ENCODE measurements around the gene MECP2.
A peak's percentile ranks its signal among the peaks of the same experiment; 100 is the strongest.

MECP2 gene

DNA sequence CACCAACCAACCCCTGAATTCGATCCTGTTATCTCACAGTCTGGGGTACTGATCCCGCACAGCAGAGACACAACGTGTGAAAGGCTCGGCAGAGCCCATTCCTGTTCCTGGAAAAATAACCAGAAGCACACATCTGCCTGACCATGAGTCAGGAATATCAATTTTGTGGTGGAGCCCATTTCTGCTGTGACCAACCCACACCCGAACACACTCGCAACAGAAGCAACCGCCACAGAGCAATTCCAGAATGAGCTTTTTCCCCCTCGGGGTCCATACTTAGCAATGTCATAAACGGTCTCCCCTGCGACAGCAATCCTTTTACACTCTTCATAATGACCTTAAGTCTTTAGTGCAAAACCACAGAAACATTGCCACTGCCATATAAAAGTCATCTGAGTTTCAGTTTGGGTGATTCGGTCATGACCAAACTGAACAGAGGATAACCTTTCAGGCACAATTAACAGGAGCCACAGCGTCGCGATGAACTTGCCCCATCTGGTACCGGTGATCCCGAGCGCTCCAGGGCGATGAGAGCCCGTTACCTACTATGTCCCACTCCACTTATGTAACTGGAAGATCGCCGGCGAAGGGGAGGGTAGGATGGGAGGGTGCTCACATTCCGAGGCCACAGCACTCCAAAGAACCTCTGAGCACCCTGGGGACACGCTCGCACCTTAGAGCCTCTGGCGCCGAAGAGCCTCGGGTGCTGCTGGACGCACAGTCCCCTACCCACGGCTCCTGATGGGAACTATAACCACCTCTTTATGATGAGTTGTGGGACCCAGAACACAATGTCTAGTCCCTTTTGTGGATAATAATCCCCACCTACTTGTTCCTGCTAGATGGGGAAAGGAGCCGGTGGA, 1.1 kb downstream of the MECP2 start:
- H3K4me1 ChIP-seq: peaks cover 48% of the 10 kb centered on the region
- no peaks in the 10 kb centered on the region for H3K27me3 ChIP-seq (ENCODE audit: low read depth)
- DNase-seq (ENCODE audit: low spot score in 2 of 2): peak in 1 of 2 experiments; percentile 56
- H3K36me3 ChIP-seq (replicated peaks): 0 out of 2 replicates have a peak, but pooled peaks cover 6% of the 10 kb centered on the region
- peak overlapping the region; percentile 45 for H3K4me3 ChIP-seq
- no peaks in the 10 kb centered on the region for H3K9me3 ChIP-seq
- in situ Hi-C loops (cut with MboI; ENCODE audit: low sequenced_read_pairs): loop anchor here (25.0 kb wide), 1 partner anchor 441 kb away; the partner anchor contains the start of genes G6PD and IKBKG

- peaks cover 6% of the 10 kb centered on the region; the same call in 1 of the 2 replicates for H3K36me3 ChIP-seq (replicated peaks)
- no peaks in the 10 kb centered on the region for H3K27me3 ChIP-seq (ENCODE audit: low read depth)
- H3K9me3 ChIP-seq: no peaks in the 10 kb centered on the region
- no peak for DNase-seq (ENCODE audit: low spot score in 2 of 2)
- H3K4me3 ChIP-seq: peak overlapping the region; percentile 45
- in situ Hi-C loops (cut with MboI; ENCODE audit: low sequenced_read_pairs): loop anchor here (25.0 kb wide), 1 partner anchor 442 kb away; the partner anchor contains the start of genes G6PD and IKBKG
- peaks cover 60% of the 10 kb centered on the region for H3K4me1 ChIP-seq
Measured at GRCh38 chrX:154094833-154095232, 2.7 kb downstream of the MECP2 start.

- peaks cover 60% of the 10 kb centered on the region for H3K4me1 ChIP-seq
- no peaks in the 10 kb centered on the region for H3K9me3 ChIP-seq
- H3K27me3 ChIP-seq (ENCODE audit: low read depth): no peaks in the 10 kb centered on the region
- in situ Hi-C loops (cut with MboI; ENCODE audit: low sequenced_read_pairs): loop anchor here (25.0 kb wide), 1 partner anchor 443 kb away; the partner anchor contains the start of genes G6PD and IKBKG
- no peak for DNase-seq (ENCODE audit: low spot score in 2 of 2)
- H3K4me3 ChIP-seq: no peak overlapping the region
- H3K36me3 ChIP-seq (replicated peaks): peaks cover 14% of the 10 kb centered on the region
Measured at GRCh38 chrX:154093965-154094364, 3.6 kb downstream of the MECP2 start.

- Histone ChIP-seq H3K9me3 (no peaks in the 10 kb centered on the region), H3K27me3 (ENCODE audit: low read depth) (no peaks in the 10 kb centered on the region), H3K36me3 (replicated peaks) (peaks cover 18% of the 10 kb centered on the region), H3K4me1 (peaks cover 54% of the 10 kb centered on the region), H3K4me3 (no peak overlapping the region)
- peak in 1 of 2 experiments; percentile 40 for DNase-seq (ENCODE audit: low spot score in 2 of 2)
- in situ Hi-C loops (cut with MboI; ENCODE audit: low sequenced_read_pairs): loop anchor here (25.0 kb wide), 1 partner anchor 445 kb away; the partner anchor contains the start of genes G6PD and IKBKG
Measured at GRCh38 chrX:154092371-154092770, 5.1 kb downstream of the MECP2 start.

- in situ Hi-C loops (cut with MboI; ENCODE audit: low sequenced_read_pairs): loop anchor here (25.0 kb wide), 1 partner anchor 446 kb away; the partner anchor contains the start of genes G6PD and IKBKG
- no peaks in the 10 kb centered on the region for H3K9me3 ChIP-seq
- H3K4me1 ChIP-seq: peaks cover 54% of the 10 kb centered on the region
- no peaks in the 10 kb centered on the region for H3K27me3 ChIP-seq (ENCODE audit: low read depth)
- H3K36me3 ChIP-seq (replicated peaks): peaks cover 18% of the 10 kb centered on the region
- DNase-seq (ENCODE audit: low spot score in 2 of 2): peak in 1 of 2 experiments; percentile 32
- no peak overlapping the region for H3K4me3 ChIP-seq
Measured at GRCh38 chrX:154091678-154092077, 5.8 kb downstream of the MECP2 start.

- in situ Hi-C loops (cut with MboI; ENCODE audit: low sequenced_read_pairs): loop anchor here (25.0 kb wide), 1 partner anchor 447 kb away; the partner anchor contains the start of genes G6PD and IKBKG
- Histone ChIP-seq H3K36me3 (replicated peaks) (peaks cover 15% of the 10 kb centered on the region), H3K4me1 (peaks cover 50% of the 10 kb centered on the region), H3K9me3 (no peaks in the 10 kb centered on the region), H3K27me3 (ENCODE audit: low read depth) (no peaks in the 10 kb centered on the region), H3K4me3 (no peak overlapping the region)
- DNase-seq (ENCODE audit: low spot score in 2 of 2): peak; percentile 56 to 80
Measured at GRCh38 chrX:154090731-154091130, 6.8 kb downstream of the MECP2 start.

DNA sequence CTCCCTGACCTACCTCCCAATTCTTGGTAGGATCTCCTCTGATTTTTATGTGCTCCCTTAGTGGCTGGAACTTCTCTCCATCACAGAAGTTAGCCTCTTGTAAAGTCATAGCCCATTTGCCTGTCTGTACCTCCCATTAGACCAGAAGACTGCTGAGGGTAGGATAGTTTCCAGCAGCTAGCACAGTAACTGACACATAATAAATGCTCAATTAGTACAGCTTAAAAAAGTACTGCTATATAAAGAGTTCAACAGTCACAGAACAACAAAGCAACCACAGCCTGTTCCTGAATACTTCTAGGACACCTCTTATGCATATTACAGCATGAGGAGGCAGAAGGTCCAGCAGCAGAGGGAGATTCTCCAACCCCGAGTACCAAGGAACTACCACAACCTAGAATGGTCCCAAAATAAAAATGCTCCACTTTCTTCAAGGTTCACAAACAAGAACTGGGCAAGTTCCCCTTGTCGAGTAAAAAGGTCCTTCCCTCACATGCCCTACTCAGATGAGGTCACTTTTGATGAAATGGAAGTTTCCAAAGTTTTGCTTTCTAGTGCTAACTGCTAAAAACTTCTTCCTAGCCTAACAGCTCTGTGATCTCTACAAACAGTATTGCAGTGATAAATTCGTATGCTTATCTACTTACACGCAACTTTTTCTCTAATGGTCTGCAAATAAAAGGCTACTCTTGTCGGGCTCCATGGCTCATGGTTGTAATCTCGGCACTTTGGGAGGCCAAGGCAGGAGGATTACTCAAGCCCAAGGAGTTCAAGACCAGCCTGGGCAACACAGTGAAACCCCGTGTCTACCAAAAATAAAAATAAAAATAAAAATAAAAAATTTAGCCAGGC, 12.8 kb downstream of the MECP2 start:
- Histone ChIP-seq H3K4me1 (no peaks in the 10 kb centered on the region), H3K9me3 (no peaks in the 10 kb centered on the region), H3K27me3 (ENCODE audit: low read depth) (no peaks in the 10 kb centered on the region), H3K4me3 (no peak overlapping the region), H3K36me3 (replicated peaks) (peaks cover 34% of the 10 kb centered on the region)
- in situ Hi-C loops (cut with MboI; ENCODE audit: low sequenced_read_pairs): loop anchor here (25.0 kb wide), 1 partner anchor 453 kb away; the partner anchor contains the start of genes G6PD and IKBKG
- no peak for DNase-seq (ENCODE audit: low spot score in 2 of 2)

DNA sequence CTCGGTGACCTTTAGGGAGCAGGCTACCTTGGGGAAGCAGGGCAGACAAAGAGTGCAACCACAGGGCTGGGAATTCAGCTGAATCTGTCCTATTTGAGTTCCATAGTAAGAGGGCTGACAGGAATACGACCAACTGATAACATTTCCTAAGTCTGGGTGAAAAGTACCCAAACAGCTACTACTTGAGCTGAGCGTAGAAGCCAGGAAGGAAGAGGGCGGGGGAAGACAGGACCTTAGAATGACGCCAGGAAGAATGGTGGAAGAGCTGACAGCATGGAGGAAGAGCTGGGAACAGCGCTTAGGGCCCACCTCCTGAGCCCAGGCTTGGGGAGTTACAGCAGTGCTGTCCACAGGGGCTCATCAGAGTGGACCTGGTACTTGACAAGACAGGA, 14.4 kb downstream of the MECP2 start:
- in situ Hi-C loops (cut with MboI; ENCODE audit: low sequenced_read_pairs): loop anchor here (25.0 kb wide), 1 partner anchor 454 kb away; the partner anchor contains the start of genes G6PD and IKBKG
- no peak overlapping the region for H3K4me3 ChIP-seq
- H3K4me1 ChIP-seq: no peaks in the 10 kb centered on the region
- DNase-seq (ENCODE audit: low spot score in 2 of 2): no peak
- no peaks in the 10 kb centered on the region for H3K9me3 ChIP-seq
- H3K27me3 ChIP-seq (ENCODE audit: low read depth): no peaks in the 10 kb centered on the region
- H3K36me3 ChIP-seq (replicated peaks): peaks cover 32% of the 10 kb centered on the region

GRCh38 chrX:154082396-154083125, 15.0 kb downstream of the MECP2 start:
- no peaks in the 10 kb centered on the region for H3K4me1 ChIP-seq

GRCh38 chrX:154077101-154077500, 20.4 kb downstream of the MECP2 start:
- Histone ChIP-seq H3K4me1 (peaks cover 17% of the 10 kb centered on the region), H3K4me3 (no peak overlapping the region), H3K36me3 (replicated peaks) (peaks cover 14% of the 10 kb centered on the region), H3K27me3 (ENCODE audit: low read depth) (no peaks in the 10 kb centered on the region), H3K9me3 (no peaks in the 10 kb centered on the region)
- in situ Hi-C loops (cut with MboI; ENCODE audit: low sequenced_read_pairs): loop anchor here (25.0 kb wide), 1 partner anchor 460 kb away; the partner anchor contains the start of genes G6PD and IKBKG
- DNase-seq (ENCODE audit: low spot score in 2 of 2): no peak

More at GRCh38 chrX:154082396-154083125, 15.0 kb downstream of the MECP2 start:
- DNase-seq (ENCODE audit: low spot score in 2 of 2): no peak
- Histone ChIP-seq H3K4me3 (no peak overlapping the region), H3K27me3 (ENCODE audit: low read depth) (no peaks in the 10 kb centered on the region), H3K36me3 (replicated peaks) (peaks cover 27% of the 10 kb centered on the region), H3K9me3 (no peaks in the 10 kb centered on the region)
- in situ Hi-C loops (cut with MboI; ENCODE audit: low sequenced_read_pairs): loop anchor here (25.0 kb wide), 1 partner anchor 455 kb away; the partner anchor contains the start of genes G6PD and IKBKG

DNA sequence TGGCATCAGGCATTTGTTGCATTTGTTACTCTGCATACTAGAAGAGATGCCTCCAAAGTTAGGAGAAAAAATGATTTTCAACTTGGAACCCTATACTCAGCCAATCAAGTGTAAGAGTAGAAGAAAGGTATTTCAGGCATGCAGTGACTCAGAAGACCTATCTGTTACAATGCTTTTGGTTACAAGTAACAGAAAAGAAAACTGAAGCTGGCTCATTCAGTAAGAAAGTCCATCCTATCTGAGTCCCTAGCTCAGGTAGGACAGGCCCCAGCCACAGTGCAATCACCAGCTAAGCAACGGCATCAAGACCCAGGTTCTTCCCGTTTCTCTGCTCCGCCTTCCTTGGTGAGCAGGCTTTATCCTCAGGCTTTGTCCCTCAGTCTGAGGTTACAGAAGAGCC, 23.3 kb downstream of the MECP2 start:
- no peaks in the 10 kb centered on the region for H3K27me3 ChIP-seq (ENCODE audit: low read depth)
- peaks cover 17% of the 10 kb centered on the region for H3K4me1 ChIP-seq
- H3K36me3 ChIP-seq (replicated peaks): peaks cover 15% of the 10 kb centered on the region
- H3K4me3 ChIP-seq: no peak overlapping the region
- in situ Hi-C loops (cut with MboI; ENCODE audit: low sequenced_read_pairs): no loop called here
- no peak for DNase-seq (ENCODE audit: low spot score in 2 of 2)
- H3K9me3 ChIP-seq: no peaks in the 10 kb centered on the region

DNA sequence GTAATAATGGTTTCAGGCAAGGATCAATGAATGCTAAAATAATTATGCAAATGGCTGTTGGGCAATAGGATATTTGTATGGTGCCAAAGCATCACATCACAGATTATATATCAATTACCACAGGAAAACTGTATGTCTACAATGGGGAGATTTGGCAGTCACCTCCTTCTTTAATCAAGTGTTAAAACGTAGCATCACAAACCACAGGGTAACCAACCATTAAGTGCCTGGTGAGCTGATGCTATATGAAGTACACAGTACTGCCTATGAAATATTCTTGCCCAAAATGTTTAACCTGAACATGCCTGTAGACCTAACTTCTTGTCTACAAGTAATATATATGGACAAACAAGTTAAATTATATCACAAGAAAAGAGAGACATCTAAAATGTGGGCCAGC, 25.3 kb downstream of the MECP2 start:
- DNase-seq (ENCODE audit: low spot score in 2 of 2): no peak
- in situ Hi-C loops (cut with MboI; ENCODE audit: low sequenced_read_pairs): no loop called here
- Histone ChIP-seq H3K36me3 (replicated peaks) (peaks cover 12% of the 10 kb centered on the region), H3K9me3 (no peaks in the 10 kb centered on the region), H3K4me3 (no peak overlapping the region), H3K4me1 (peaks cover 17% of the 10 kb centered on the region), H3K27me3 (ENCODE audit: low read depth) (no peaks in the 10 kb centered on the region)

DNA sequence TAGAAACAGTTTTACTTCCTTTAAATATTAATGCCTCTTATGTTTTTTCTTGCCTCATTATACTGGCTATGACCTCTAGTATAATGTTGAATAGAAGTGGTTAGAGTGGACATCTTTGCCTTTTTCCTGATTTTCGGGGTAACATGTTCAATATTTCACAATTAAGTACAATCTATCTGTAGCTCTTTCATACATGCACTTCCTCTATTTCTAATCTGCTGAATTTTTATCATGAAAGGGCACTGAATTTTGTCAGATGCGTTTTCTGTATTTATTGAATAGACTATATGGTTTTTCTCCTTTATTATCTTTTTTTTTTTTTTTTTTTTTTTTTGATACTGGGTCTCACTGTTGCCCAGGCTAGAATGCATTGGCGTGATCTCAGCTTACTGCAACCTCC, 29.0 kb downstream of the MECP2 start:
- Histone ChIP-seq H3K27me3 (ENCODE audit: low read depth) (no peaks in the 10 kb centered on the region), H3K4me3 (no peak overlapping the region), H3K36me3 (replicated peaks) (peaks cover 9% of the 10 kb centered on the region), H3K4me1 (no peaks in the 10 kb centered on the region), H3K9me3 (no peaks in the 10 kb centered on the region)
- in situ Hi-C loops (cut with MboI; ENCODE audit: low sequenced_read_pairs): no loop called here
- no peak for DNase-seq (ENCODE audit: low spot score in 2 of 2)

Measured in HAP-1 (cell line).